ENCODE measurements around the gene MEIKIN. TPM values are rescaled to one million over a fixed set of nuclear protein-coding genes. Genes with fewer than 3 reads are reported as not detected.

The MEIKIN gene
- total RNA-seq, 2 experiments from 2014 or later, result not detected

DNA sequence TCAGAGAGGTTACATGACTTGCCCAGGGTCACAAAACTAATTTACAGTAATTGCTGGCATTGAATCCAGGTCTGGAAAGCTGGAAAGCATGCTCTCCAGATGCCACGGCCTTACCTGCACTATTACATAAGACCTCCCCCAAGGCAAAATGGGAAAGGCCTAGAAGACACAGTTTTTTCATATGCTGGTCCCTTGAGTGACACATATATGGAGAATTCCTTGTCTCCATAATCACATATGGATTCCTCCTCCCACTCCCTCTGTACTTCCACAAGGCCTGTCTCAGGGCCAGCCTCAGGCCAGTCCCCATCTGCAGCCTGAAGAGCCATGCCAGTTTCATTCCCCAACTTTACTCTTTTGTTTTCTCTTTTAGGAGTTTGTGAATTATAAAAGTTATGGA lies 28.6 kb upstream of the MEIKIN start:
- CTCF ChIA-PET (ENCODE audit: unreplicated experiment), result no interaction called here
- H3K4me1 ChIP-seq (ENCODE audit: insufficient read depth, low read length, poor library complexity, severe bottlenecking), result no peaks in the 10 kb centered on the region
- H3K36me3 ChIP-seq (ENCODE audit: insufficient read depth, low read length), result no peaks in the 10 kb centered on the region

GRCh38 chr5:131973089-131973712 lies 27.7 kb upstream of the MEIKIN start:
- no peak overlapping the region for H3K4me3 ChIP-seq (ENCODE audit: low read depth, low read length, poor library complexity, severe bottlenecking)

More for the DNA sequence above, 28.6 kb upstream of the MEIKIN start:
- POLR2A ChIA-PET, result no interaction called here
- H4K20me1 ChIP-seq (ENCODE audit: insufficient read depth, low read length), result no peaks in the 10 kb centered on the region
- intact Hi-C loops (cut with micrococcal nuclease; ENCODE audit: unreplicated experiment), result no loop called here
- TF ChIP-seq, protein P1, sequence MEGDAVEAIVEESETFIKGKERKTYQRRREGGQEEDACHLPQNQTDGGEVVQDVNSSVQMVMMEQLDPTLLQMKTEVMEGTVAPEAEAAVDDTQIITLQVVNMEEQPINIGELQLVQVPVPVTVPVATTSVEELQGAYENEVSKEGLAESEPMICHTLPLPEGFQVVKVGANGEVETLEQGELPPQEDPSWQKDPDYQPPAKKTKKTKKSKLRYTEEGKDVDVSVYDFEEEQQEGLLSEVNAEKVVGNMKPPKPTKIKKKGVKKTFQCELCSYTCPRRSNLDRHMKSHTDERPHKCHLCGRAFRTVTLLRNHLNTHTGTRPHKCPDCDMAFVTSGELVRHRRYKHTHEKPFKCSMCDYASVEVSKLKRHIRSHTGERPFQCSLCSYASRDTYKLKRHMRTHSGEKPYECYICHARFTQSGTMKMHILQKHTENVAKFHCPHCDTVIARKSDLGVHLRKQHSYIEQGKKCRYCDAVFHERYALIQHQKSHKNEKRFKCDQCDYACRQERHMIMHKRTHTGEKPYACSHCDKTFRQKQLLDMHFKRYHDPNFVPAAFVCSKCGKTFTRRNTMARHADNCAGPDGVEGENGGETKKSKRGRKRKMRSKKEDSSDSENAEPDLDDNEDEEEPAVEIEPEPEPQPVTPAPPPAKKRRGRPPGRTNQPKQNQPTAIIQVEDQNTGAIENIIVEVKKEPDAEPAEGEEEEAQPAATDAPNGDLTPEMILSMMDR (conservative IDR thresholded peaks at IDR 0.05; ENCODE audit: low read length), result no peak
- no peak for TF ChIP-seq EZH2phosphoT487 (IDR thresholded peaks at IDR 0.05; ENCODE audit: borderline replicate concordance, low read depth, low read length)
- no peaks in the 10 kb centered on the region for H3K9me3 ChIP-seq (ENCODE audit: low read length)
- no peaks in the 10 kb centered on the region for H3K79me2 ChIP-seq (ENCODE audit: insufficient read depth, low read depth, low read length)
- H3K4me2 ChIP-seq (ENCODE audit: low read length), result no peak overlapping the region
- BruUV-seq (replicated peaks), result no TSS peak
- DNase-seq (ENCODE audit: low spot score), result no peak
- no peak overlapping the region for H2AFZ ChIP-seq (ENCODE audit: low read length)
- H3K27ac ChIP-seq (ENCODE audit: low read depth, low read length, poor library complexity, severe bottlenecking), result no peak overlapping the region
- H3K4me3 ChIP-seq (ENCODE audit: low read depth, low read length, poor library complexity, severe bottlenecking), result no peak overlapping the region
- no peaks in the 10 kb centered on the region for H3K9me2 ChIP-seq (ENCODE audit: insufficient read depth, low read length)

DNA sequence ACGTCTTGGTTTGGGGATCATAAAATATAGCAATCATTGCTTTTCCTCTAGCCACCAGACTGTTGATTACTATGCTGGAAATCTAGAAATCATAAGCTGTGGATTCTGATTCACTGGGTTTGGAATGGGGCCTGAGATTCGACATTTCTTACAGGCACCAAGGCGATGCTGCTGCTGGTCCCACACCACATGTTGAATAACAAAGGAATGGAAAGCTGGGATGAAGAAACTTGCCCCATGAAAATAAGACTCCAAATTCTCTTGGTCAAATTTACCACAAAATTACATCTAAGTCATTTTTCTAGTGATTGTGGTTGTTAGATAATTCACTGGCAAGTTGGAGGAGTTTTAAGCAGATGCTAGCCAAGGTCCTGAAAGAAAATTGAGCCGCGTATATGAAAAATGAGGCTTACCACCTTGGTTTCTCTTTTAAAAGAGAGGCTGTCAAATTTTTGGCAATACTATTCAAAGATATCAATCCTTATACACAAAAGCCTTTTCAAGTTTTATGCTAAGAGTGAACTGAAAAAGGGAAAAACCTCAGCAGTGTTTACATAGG lies 23.0 kb upstream of the MEIKIN start:
- H2AFZ ChIP-seq (ENCODE audit: low read length), result no peak overlapping the region
- CTCF ChIA-PET (ENCODE audit: unreplicated experiment), result no interaction called here
- no peaks in the 10 kb centered on the region for H3K4me1 ChIP-seq (ENCODE audit: insufficient read depth, low read length, poor library complexity, severe bottlenecking)
- H3K9me3 ChIP-seq (ENCODE audit: low read length), result no peaks in the 10 kb centered on the region
- H4K20me1 ChIP-seq (ENCODE audit: insufficient read depth, low read length), result no peaks in the 10 kb centered on the region
- no TSS peak for BruUV-seq (replicated peaks)
- no peak overlapping the region for H3K4me2 ChIP-seq (ENCODE audit: low read length)
- no peak overlapping the region for H3K4me3 ChIP-seq (ENCODE audit: low read depth, low read length, poor library complexity, severe bottlenecking)
- POLR2A ChIA-PET, result no interaction called here
- no peaks in the 10 kb centered on the region for H3K79me2 ChIP-seq (ENCODE audit: insufficient read depth, low read depth, low read length)
- no peak for DNase-seq (ENCODE audit: low spot score)
- intact Hi-C loops (cut with micrococcal nuclease; ENCODE audit: unreplicated experiment), result no loop called here
- TF ChIP-seq, protein P1 (conservative IDR thresholded peaks at IDR 0.05; ENCODE audit: low read length), result no peak
- H3K27ac ChIP-seq (ENCODE audit: low read depth, low read length, poor library complexity, severe bottlenecking), result no peak overlapping the region
- H3K36me3 ChIP-seq (ENCODE audit: insufficient read depth, low read length), result no peaks in the 10 kb centered on the region
- H3K9me2 ChIP-seq (ENCODE audit: insufficient read depth, low read length), result no peaks in the 10 kb centered on the region

More at GRCh38 chr5:131973089-131973712, 27.7 kb upstream of the MEIKIN start:
- Histone ChIP-seq H3K4me2 (ENCODE audit: low read length) (no peak overlapping the region), H3K36me3 (ENCODE audit: insufficient read depth, low read length) (no peaks in the 10 kb centered on the region), H3K9me3 (ENCODE audit: low read length) (no peaks in the 10 kb centered on the region), H3K79me2 (ENCODE audit: insufficient read depth, low read depth, low read length) (no peaks in the 10 kb centered on the region), H3K9me2 (ENCODE audit: insufficient read depth, low read length) (no peaks in the 10 kb centered on the region), H3K27ac (ENCODE audit: low read depth, low read length, poor library complexity, severe bottlenecking) (no peak overlapping the region), H3K4me1 (ENCODE audit: insufficient read depth, low read length, poor library complexity, severe bottlenecking) (no peaks in the 10 kb centered on the region), H4K20me1 (ENCODE audit: insufficient read depth, low read length) (no peaks in the 10 kb centered on the region), H2AFZ (ENCODE audit: low read length) (no peak overlapping the region)
- no peak for TF ChIP-seq EZH2phosphoT487 (IDR thresholded peaks at IDR 0.05; ENCODE audit: borderline replicate concordance, low read depth, low read length)
- TF ChIP-seq, protein P1 (conservative IDR thresholded peaks at IDR 0.05; ENCODE audit: low read length), result no peak
- ChIA-PET CTCF (ENCODE audit: unreplicated experiment) (no interaction called here), POLR2A (no interaction called here)
- intact Hi-C loops (cut with micrococcal nuclease; ENCODE audit: unreplicated experiment), result no loop called here
- no peak for DNase-seq (ENCODE audit: low spot score)
- BruUV-seq (replicated peaks), result no TSS peak

All from OCI-LY7 (cell line).